ENCODE results near the gene CBR3. TPM values are rescaled to one million over a fixed set of nuclear protein-coding genes. Genes with fewer than 3 reads are reported as not detected.

CBR3 gene
- total RNA-seq, 1 experiment from 2014 or later, result 1.7 TPM

GRCh38 chr21:36188937-36189336, 54.1 kb downstream of the CBR3 start (continued):
- TF ChIP-seq, protein P1, sequence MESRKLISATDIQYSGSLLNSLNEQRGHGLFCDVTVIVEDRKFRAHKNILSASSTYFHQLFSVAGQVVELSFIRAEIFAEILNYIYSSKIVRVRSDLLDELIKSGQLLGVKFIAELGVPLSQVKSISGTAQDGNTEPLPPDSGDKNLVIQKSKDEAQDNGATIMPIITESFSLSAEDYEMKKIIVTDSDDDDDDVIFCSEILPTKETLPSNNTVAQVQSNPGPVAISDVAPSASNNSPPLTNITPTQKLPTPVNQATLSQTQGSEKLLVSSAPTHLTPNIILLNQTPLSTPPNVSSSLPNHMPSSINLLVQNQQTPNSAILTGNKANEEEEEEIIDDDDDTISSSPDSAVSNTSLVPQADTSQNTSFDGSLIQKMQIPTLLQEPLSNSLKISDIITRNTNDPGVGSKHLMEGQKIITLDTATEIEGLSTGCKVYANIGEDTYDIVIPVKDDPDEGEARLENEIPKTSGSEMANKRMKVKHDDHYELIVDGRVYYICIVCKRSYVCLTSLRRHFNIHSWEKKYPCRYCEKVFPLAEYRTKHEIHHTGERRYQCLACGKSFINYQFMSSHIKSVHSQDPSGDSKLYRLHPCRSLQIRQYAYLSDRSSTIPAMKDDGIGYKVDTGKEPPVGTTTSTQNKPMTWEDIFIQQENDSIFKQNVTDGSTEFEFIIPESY (IDR thresholded peaks at IDR 0.05; ENCODE audit: extremely low read depth, insufficient replicate concordance, low read length), result no peak
- TF ChIP-seq EGR1 (IDR thresholded peaks at IDR 0.05; ENCODE audit: low read depth) (no peak), CBX3 (IDR thresholded peaks at IDR 0.05; ENCODE audit: low read depth) (no peak)

GRCh38 chr21:36190736-36191135, 55.9 kb downstream of the CBR3 start:
- no peaks in the 10 kb centered on the region for H3K9me2 ChIP-seq (ENCODE audit: insufficient read depth)
- no peaks in the 10 kb centered on the region for H3K27me3 ChIP-seq (ENCODE audit: insufficient read depth, low read length)
- H3K27ac ChIP-seq (ENCODE audit: low read depth, low read length), result no peak overlapping the region
- no TSS peak for BruUV-seq (replicated peaks)
- ATAC-seq (no peak), DNase-seq (ENCODE audit: low read depth, low spot score) (no peak)
- no peak overlapping the region for H2AFZ ChIP-seq (ENCODE audit: low read depth, low read length, poor library complexity, severe bottlenecking)
- RAD21 ChIA-PET (ENCODE audit: low non-redundant PET in 1 of 2, low total read pairs in 2 of 2, uncharacterized antibody in 2 of 2, unreplicated experiment in 2 of 2), result no interaction called here
- no peaks in the 10 kb centered on the region for H3K36me3 ChIP-seq (ENCODE audit: control insufficient read depth in 1 of 2, insufficient read depth in 2 of 2, low read length in 2 of 2)
- POLR2A ChIA-PET, result no interaction called here
- H4K20me1 ChIP-seq (ENCODE audit: insufficient read depth), result no peaks in the 10 kb centered on the region
- no peaks in the 10 kb centered on the region for H3K9me3 ChIP-seq (ENCODE audit: control insufficient read depth in 1 of 2, insufficient read depth in 1 of 2, low read depth in 1 of 2, low read length in 2 of 2)
- intact Hi-C loops (cut with micrococcal nuclease), result no loop called here
- no peak overlapping the region for H3K4me3 ChIP-seq (replicated peaks in 1 of 2; ENCODE audit: low read depth in 1 of 2, low read length in 2 of 2)
- no peaks in the 10 kb centered on the region for H3K79me2 ChIP-seq (ENCODE audit: insufficient read depth, low read length)
- H3K4me2 ChIP-seq (ENCODE audit: low read length), result no peak overlapping the region
- TF ChIP-seq, protein P2, sequence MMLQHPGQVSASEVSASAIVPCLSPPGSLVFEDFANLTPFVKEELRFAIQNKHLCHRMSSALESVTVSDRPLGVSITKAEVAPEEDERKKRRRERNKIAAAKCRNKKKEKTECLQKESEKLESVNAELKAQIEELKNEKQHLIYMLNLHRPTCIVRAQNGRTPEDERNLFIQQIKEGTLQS (IDR thresholded peaks at IDR 0.05), result no peak
- TF ChIP-seq POLR2AphosphoS5 (IDR thresholded peaks at IDR 0.05; ENCODE audit: low read depth, low read length), result no peak
- no peak for TF ChIP-seq RAD21 (IDR thresholded peaks at IDR 0.05; ENCODE audit: low read depth)
- TF ChIP-seq EZH2 (IDR thresholded peaks at IDR 0.05), result no peak
- H3K4me1 ChIP-seq (ENCODE audit: control insufficient read depth in 1 of 2, insufficient read depth in 2 of 2, low read length in 2 of 2), result peaks cover 16 to 24% of the 10 kb centered on the region in 2 experiments; a peak in 3 of 4 replicates
- H3K9ac ChIP-seq (ENCODE audit: low read length), result no peak overlapping the region
- CTCF ChIA-PET, result no interaction called here

All from HCT116 (cell line).